ENCODE results near the gene TSPAN14.

- TF ChIP-seq EZH2 (IDR thresholded peaks at IDR 0.05) (no peak), FOXP2 (optimal IDR thresholded peaks at IDR 0.05; ENCODE audit: control extremely low read depth, extremely low read length, insufficient read depth) (no peak), POLR2AphosphoS5 (IDR thresholded peaks at IDR 0.05; ENCODE audit: borderline replicate concordance, low read depth, low read length) (peak; percentile 1; the same call in 1 of the 2 replicates)
These were observed at the start of gene TSPAN14 for GRCh38 chr10:80453842-80454512.

All from SK-N-MC (cell line).